GM23248 (cell line): ENCODE measurements around the gene SLC29A3.

Source experiments
- EZH2 ChIP-seq: fragments of 200-600 bp; sonication (generic); IDR thresholded peaks from 2 replicates; pipeline ENCODE4 v1.6.1; 2018; ENCODE audit warnings: antibody characterized with exemption, mild to moderate bottlenecking; ENCODE audit not compliant: insufficient read depth, poor library complexity, severe bottlenecking
- EZH2phosphoT487 ChIP-seq: fragments of 200-600 bp; sonication (generic); IDR thresholded peaks from 2 replicates; pipeline ENCODE4 v1.6.1; 2018; ENCODE audit warnings: antibody characterized with exemption, moderate library complexity, mild to moderate bottlenecking, low read depth; ENCODE audit not compliant: insufficient read depth

- no peak for TF ChIP-seq EZH2phosphoT487
- no peak for TF ChIP-seq EZH2
These were observed at the start of gene SLC29A3 for GRCh38 chr10:71319042-71319799.
